Right kidney (tissue), 1 donor: ENCODE measurements around the gene GYPB.
"Not testable (repeated sequence)": the region's sequence is repeated elsewhere in the genome, so short reads cannot be mapped to it uniquely, and the experiment has no call there.

Source experiments
- DNase-seq: peaks from one replicate; pipeline ENCODE4 v3.0.0-alpha.2; 2016

Gene GYPB

GRCh38 chr4:144016057-144016605 lies 3.0 kb downstream of the GYPB start:
- not testable (repeated sequence) for DNase-seq

- DNase-seq: no peak
These were observed 4.4 kb downstream of the GYPB start for GRCh38 chr4:144014808-144015207.

- DNase-seq: not testable (repeated sequence)
These were observed 10.6 kb downstream of the GYPB start for GRCh38 chr4:144008602-144009001.

- not testable (repeated sequence) for DNase-seq
These were observed 11.2 kb downstream of the GYPB start for GRCh38 chr4:144007960-144008359.

GRCh38 chr4:144006200-144006803 lies 12.9 kb downstream of the GYPB start:
- not testable (repeated sequence) for DNase-seq

GRCh38 chr4:144005558-144005953 lies 13.6 kb downstream of the GYPB start:
- not testable (repeated sequence) for DNase-seq

- DNase-seq: not testable (repeated sequence)
These were observed 14.2 kb downstream of the GYPB start for GRCh38 chr4:144004868-144005557.

GRCh38 chr4:144003890-144004265 lies 15.3 kb downstream of the GYPB start:
- not testable (repeated sequence) for DNase-seq

- not testable (repeated sequence) for DNase-seq
These were observed 15.8 kb downstream of the GYPB start for GRCh38 chr4:144003205-144003889.

GRCh38 chr4:144000331-144000995 lies 18.7 kb downstream of the GYPB start:
- not testable (repeated sequence) for DNase-seq

GRCh38 chr4:143996193-143996592 lies 23.0 kb downstream of the GYPB start:
- DNase-seq: not testable (repeated sequence)

GRCh38 chr4:143991761-143992160 lies 27.4 kb downstream of the GYPB start:
- not testable (repeated sequence) for DNase-seq

GRCh38 chr4:143990717-143991116 lies 28.5 kb downstream of the GYPB start:
- DNase-seq: not testable (repeated sequence)

- DNase-seq: no peak
These were observed 33.0 kb downstream of the GYPB start for GRCh38 chr4:143986180-143986579.

GRCh38 chr4:143980776-143981175 lies 38.4 kb downstream of the GYPB start:
- DNase-seq: not testable (repeated sequence)

- DNase-seq: not testable (repeated sequence)
These were observed 43.7 kb downstream of the GYPB start for GRCh38 chr4:143975527-143975926.

- not testable (repeated sequence) for DNase-seq
These were observed 45.2 kb downstream of the GYPB start for GRCh38 chr4:143974021-143974420.

GRCh38 chr4:143961075-143961474 lies 58.1 kb downstream of the GYPB start:
- DNase-seq: no peak

- not testable (repeated sequence) for DNase-seq
These were observed 63.9 kb downstream of the GYPB start for GRCh38 chr4:143955306-143955705.

GRCh38 chr4:143951458-143951972 lies 67.7 kb downstream of the GYPB start:
- not testable (repeated sequence) for DNase-seq

GRCh38 chr4:143950967-143951366 lies 68.2 kb downstream of the GYPB start:
- not testable (repeated sequence) for DNase-seq

- not testable (repeated sequence) for DNase-seq
These were observed 69.0 kb downstream of the GYPB start for GRCh38 chr4:143950185-143950584.
